Astrocyte of the spinal cord (primary cell): ENCODE measurements around the gene LRRC4C.

ENCODE experiments used
- DNase-seq: peaks from one replicate; pipeline ENCODE4 v3.0.0; 2011; ENCODE audit warnings: low read depth, low spot score
- H3K4me3 ChIP-seq: 2 replicates; pipeline ENCODE4 v1.5.1; 2011; ENCODE audit warnings: low read depth, mild to moderate bottlenecking, low read length, moderate library complexity
- in situ Hi-C: cut with HindIII; loops from 2 replicates; pipeline ENCODE4 v1.10.0; 2017; ENCODE audit warnings: low sequenced_read_pairs
- TF ChIP-seq, protein P1 (sequence below): IDR thresholded peaks from 2 replicates; pipeline ENCODE4 v1.5.1; 2012; ENCODE audit warnings: low read depth, mild to moderate bottlenecking, low read length, inconsistent platforms

LRRC4C gene

GRCh38 chr11:40602866-40603552 lies 856.4 kb downstream of the LRRC4C start:
- DNase-seq: no peak
- in situ Hi-C loops: no loop called here

DNA sequence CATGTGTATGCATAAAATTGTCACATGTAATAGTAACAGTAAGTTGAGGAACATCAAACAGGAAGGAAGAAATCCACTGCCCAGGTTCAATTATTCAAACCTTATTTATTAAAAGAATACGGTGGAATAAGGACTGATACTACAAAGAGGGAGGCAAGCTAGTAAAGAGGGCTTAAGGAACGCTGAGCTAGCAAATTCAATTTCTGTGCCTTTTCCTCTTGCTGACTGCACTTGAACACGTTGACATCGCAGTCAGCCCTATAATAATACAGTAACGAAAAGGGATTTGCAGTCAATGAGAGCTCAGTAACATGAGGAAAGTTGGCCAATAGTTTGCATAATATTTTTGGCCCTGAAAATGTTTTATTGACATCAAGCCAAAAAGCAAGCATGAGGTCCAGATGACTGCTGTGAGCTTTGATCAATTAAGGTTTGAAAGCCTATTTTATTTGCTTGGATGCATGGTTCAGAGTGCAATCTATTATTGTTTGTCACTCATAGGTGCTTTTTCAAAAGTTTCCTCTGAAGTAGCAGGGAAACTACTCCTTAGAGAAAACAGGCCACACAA lies 861.8 kb downstream of the LRRC4C start:
- DNase-seq: no peak
- in situ Hi-C loops: no loop called here
- no peak overlapping the region for H3K4me3 ChIP-seq
- TF ChIP-seq, protein P1, sequence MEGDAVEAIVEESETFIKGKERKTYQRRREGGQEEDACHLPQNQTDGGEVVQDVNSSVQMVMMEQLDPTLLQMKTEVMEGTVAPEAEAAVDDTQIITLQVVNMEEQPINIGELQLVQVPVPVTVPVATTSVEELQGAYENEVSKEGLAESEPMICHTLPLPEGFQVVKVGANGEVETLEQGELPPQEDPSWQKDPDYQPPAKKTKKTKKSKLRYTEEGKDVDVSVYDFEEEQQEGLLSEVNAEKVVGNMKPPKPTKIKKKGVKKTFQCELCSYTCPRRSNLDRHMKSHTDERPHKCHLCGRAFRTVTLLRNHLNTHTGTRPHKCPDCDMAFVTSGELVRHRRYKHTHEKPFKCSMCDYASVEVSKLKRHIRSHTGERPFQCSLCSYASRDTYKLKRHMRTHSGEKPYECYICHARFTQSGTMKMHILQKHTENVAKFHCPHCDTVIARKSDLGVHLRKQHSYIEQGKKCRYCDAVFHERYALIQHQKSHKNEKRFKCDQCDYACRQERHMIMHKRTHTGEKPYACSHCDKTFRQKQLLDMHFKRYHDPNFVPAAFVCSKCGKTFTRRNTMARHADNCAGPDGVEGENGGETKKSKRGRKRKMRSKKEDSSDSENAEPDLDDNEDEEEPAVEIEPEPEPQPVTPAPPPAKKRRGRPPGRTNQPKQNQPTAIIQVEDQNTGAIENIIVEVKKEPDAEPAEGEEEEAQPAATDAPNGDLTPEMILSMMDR: no peak

More at GRCh38 chr11:40602866-40603552, 856.4 kb downstream of the LRRC4C start:
- TF ChIP-seq, protein P1: no peak
- no peak overlapping the region for H3K4me3 ChIP-seq

DNA sequence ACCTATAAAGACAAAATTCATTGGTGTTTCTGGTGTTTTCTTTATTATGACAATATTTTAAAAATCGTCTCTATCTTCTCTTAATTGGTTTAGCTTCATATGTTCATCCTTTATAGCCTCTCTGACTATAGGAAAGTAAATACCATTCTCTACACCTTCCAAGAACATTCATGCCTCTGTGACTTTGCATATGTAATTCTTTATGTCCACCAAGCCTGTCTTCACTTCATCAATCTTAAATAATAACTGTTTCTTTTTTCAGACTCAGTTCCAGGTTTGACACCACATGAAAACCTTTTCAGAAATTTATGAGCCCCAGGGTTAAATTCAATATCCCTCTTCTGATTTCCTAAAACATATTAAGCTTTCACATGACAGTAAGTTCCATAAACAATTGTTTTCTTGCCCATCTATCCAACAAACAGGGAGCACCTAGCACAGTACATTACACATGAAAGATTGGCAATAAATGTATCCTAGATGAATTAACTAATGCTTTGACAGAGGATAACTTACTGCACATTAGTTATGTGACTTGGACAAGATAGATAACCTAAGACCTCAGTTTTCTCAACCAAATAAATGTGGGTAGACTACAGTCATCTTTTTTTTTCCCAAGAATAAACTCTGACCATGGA lies 886.1 kb downstream of the LRRC4C start:
- no peak for DNase-seq
- in situ Hi-C loops: no loop called here
- no peak overlapping the region for H3K4me3 ChIP-seq
- TF ChIP-seq, protein P1: no peak

DNA sequence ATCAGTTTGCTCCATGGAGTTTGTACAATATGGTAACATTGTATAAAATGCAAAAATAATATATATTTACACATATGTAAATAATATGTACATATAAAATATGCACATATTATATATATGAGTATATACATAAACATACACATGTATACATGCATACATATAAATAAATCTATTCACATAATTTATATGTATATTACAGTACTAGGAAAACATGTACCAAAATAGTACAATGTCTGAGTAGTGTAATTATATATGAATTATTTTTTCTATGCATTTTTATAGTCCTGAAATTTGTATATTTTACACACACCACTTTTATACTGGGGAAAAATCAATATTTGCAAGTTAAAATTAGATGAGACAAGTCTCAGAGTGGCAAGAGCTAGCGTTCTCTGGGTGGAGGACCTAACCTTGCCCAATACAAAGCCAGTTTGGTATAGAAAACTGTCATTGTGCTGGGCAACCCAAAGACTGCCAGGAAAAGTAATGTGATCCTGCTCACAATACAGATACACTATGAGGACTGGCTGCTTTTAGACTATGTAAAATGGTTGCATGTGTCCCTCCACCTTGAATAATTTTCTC lies 889.4 kb downstream of the LRRC4C start:
- TF ChIP-seq, protein P1: no peak
- DNase-seq: no peak
- H3K4me3 ChIP-seq: no peak overlapping the region
- in situ Hi-C loops: no loop called here

DNA sequence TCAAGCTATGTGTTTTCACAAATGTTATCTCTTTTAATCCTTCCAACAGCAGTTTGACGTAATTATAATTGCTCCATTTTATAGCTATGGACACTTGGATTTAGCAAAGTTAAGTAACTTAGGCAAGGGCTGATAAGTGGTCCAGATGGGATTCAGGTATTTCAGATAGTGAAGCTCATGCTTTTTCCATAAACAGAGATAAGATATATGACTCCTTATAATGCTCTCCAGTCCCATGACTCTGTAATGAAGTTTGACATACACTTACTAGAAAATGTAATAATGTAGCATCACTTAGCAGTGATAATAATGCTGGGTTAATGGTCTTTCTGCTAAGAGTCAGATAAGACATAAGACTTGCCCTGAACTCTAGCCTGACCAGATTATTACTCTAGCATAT lies 892.1 kb downstream of the LRRC4C start:
- in situ Hi-C loops: no loop called here

GRCh38 chr11:40544162-40544561 lies 915.3 kb downstream of the LRRC4C start:
- TF ChIP-seq, protein P1: no peak
- in situ Hi-C loops: no loop called here
- DNase-seq: no peak
- no peak overlapping the region for H3K4me3 ChIP-seq

More for the DNA sequence above, 892.1 kb downstream of the LRRC4C start:
- no peak overlapping the region for H3K4me3 ChIP-seq
- no peak for DNase-seq
- TF ChIP-seq, protein P1: no peak
